IPS-18a (cell line): Measurements from ENCODE around the gene PDZD11.
"Not testable (repeated sequence)": the region's sequence is repeated elsewhere in the genome, so short reads cannot be mapped to it uniquely, and the experiment has no call there.

Experiments
- H3K27ac ChIP-seq: one replicate; pipeline ENCODE4 v1.5.1; 2013; ENCODE audit warnings: low read length
- H3K27me3 ChIP-seq: one replicate; pipeline ENCODE4 v1.6.1; 2013; ENCODE audit warnings: mild to moderate bottlenecking, low read length; ENCODE audit not compliant: control insufficient read depth, insufficient read depth
- H3K36me3 ChIP-seq: one replicate; pipeline ENCODE4 v1.6.1; 2013; ENCODE audit warnings: low read depth, low read length; ENCODE audit not compliant: control insufficient read depth
- H3K4me1 ChIP-seq: one replicate; pipeline ENCODE4 v1.6.1; 2013; ENCODE audit warnings: low read depth, low read length; ENCODE audit not compliant: control insufficient read depth
- H3K4me3 ChIP-seq: one replicate; pipeline ENCODE4 v1.5.1; 2013; ENCODE audit warnings: low read length
- H3K9ac ChIP-seq: one replicate; pipeline ENCODE4 v1.6.1; 2013; ENCODE audit warnings: mild to moderate bottlenecking, low read length, moderate library complexity
- H3K9me3 ChIP-seq: one replicate; pipeline ENCODE4 v1.6.1; 2013; ENCODE audit warnings: low read depth, low read length; ENCODE audit not compliant: control insufficient read depth

PDZD11 gene

DNA sequence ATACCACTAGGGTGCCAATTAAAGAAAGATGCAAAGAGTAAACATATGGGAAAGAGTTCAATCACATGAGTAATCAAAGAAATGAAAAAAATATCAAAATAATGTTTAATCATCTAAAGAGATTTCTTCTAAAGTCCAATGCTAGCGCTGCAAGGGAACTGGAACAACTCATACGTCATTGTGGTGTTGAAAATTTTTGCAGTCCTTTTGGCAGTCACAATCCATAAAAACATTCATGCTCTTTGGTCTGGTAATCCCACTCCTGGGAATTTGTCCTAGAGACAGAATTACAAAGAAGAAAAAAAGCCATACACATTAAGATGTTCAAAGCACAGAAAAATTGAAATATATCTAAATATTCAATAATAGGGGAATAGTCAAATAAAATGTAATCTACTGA, 34.3 kb downstream of the PDZD11 start:
- Histone ChIP-seq H3K36me3 (no peaks in the 10 kb centered on the region), H3K27ac (no peak overlapping the region), H3K9ac (no peak overlapping the region), H3K9me3 (peaks cover 9% of the 10 kb centered on the region), H3K4me3 (no peak overlapping the region), H3K4me1 (no peaks in the 10 kb centered on the region), H3K27me3 (no peaks in the 10 kb centered on the region)

GRCh38 chrX:70254909-70255308, 34.8 kb downstream of the PDZD11 start:
- Histone ChIP-seq H3K9ac (no peak overlapping the region), H3K27me3 (no peaks in the 10 kb centered on the region), H3K36me3 (no peaks in the 10 kb centered on the region), H3K4me3 (no peak overlapping the region), H3K9me3 (peaks cover 9% of the 10 kb centered on the region), H3K4me1 (no peaks in the 10 kb centered on the region), H3K27ac (no peak overlapping the region)

GRCh38 chrX:70254063-70254400, 35.7 kb downstream of the PDZD11 start:
- Histone ChIP-seq H3K27me3 (no peaks in the 10 kb centered on the region), H3K4me1 (no peaks in the 10 kb centered on the region), H3K27ac (no peak overlapping the region), H3K9me3 (peaks cover 9% of the 10 kb centered on the region), H3K4me3 (no peak overlapping the region), H3K36me3 (no peaks in the 10 kb centered on the region), H3K9ac (no peak overlapping the region)

DNA sequence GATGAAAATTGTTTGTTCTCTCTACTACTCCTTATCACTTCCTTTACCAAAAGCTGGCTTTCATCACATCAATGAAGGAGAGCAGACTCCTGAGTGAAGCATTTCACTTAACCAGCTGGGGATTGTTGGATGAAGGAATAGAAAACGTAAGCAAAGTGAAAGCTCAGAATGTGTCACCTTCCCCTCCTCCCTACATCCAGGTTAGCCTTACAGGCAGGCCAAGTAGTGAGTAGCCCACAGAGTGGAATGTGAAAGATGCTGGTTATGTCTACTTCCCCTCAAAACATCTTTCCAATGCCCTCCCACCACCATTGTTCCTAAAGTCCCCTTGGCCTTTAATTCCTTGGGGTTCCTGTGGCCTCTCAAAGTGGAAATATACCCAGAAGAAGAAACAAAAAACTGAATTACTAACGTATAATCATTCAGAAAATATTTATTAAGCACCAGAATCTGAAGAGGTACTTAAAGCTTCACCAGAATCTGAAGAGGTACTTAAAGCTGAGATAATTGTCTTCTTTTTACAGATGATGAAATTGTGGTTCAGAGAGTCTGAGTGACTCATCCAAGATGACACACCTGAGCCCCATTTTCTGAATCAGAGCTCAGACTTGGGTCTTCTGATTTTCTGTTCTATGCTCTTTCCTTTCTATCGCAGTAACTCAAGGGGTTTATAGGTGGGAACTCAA, 36.2 kb downstream of the PDZD11 start:
- H3K4me1 ChIP-seq, result no peaks in the 10 kb centered on the region
- H3K9me3 ChIP-seq, result peaks cover 9% of the 10 kb centered on the region
- H3K4me3 ChIP-seq, result no peak overlapping the region
- H3K27me3 ChIP-seq, result no peaks in the 10 kb centered on the region
- H3K27ac ChIP-seq, result no peak overlapping the region
- no peak overlapping the region for H3K9ac ChIP-seq
- H3K36me3 ChIP-seq, result no peaks in the 10 kb centered on the region

DNA sequence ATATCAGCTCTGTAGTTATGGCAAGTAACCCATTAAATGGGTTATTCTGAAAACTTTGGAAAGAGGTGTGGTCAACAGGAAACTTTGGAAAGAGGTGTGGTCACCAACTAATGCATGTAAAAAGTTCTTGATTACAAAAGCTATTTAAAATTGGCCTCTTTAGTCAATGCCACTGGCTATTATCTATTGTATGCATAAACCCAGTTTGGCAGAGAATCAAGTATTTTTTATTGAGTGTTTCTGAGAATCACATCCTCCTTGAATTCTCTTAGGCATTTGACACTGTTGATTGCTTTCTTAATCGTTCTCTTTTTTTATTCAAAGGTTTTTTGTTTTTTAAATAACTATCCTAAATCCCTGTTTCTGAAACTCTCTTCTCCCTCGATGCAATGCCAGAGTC, 37.2 kb downstream of the PDZD11 start:
- Histone ChIP-seq H3K9me3 (peaks cover 9% of the 10 kb centered on the region), H3K4me1 (no peaks in the 10 kb centered on the region), H3K9ac (no peak overlapping the region)

GRCh38 chrX:70247252-70247651, 42.5 kb downstream of the PDZD11 start:
- Histone ChIP-seq H3K27me3 (no peaks in the 10 kb centered on the region), H3K9me3 (no peaks in the 10 kb centered on the region), H3K9ac (no peak overlapping the region), H3K4me1 (peaks cover 2% of the 10 kb centered on the region), H3K4me3 (no peak overlapping the region), H3K27ac (no peak overlapping the region), H3K36me3 (no peaks in the 10 kb centered on the region)

More for the DNA sequence above, 37.2 kb downstream of the PDZD11 start:
- Histone ChIP-seq H3K36me3 (no peaks in the 10 kb centered on the region), H3K27me3 (no peaks in the 10 kb centered on the region), H3K27ac (no peak overlapping the region), H3K4me3 (no peak overlapping the region)

DNA sequence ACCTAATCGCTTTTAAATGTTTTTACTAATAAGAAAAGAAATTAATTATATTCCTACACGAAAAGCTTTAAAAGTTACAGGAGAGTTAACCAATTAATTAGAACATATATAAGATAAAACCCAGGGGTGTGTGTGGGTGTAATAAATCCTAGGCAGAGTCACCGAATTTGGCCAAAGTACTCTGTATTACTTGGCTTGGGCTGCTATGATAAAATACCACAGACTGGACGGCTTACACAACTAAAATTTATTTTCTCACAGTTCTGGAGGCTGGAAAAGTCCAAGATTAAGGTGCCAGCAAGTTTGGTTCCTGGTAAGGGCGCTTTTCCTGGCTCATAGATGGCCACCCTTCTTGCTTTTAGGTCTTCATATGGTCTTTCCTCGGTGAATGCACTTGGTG, 44.8 kb downstream of the PDZD11 start:
- Histone ChIP-seq H3K9me3 (no peaks in the 10 kb centered on the region), H3K27ac (no peak overlapping the region), H3K4me3 (no peak overlapping the region), H3K4me1 (peaks cover 2% of the 10 kb centered on the region), H3K27me3 (no peaks in the 10 kb centered on the region), H3K9ac (no peak overlapping the region), H3K36me3 (no peaks in the 10 kb centered on the region)

DNA sequence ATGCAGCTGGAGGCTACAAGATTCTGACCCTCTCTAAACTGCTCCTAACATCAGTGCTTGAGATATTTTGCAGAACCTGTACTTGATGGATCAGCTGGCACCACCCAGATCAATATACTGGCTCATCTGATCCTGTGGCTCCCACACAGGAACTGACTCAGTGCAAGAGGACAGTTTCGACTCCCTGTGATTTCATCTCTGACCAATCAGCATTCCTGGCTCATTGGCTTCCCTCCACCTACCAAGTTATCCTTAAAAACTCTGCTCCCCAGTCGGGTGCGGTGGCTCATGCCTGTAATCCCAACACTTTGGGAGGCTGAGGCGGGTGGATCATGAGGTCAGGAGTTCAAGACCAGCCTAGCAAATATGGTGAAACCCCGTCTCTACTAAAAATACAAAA, 46.1 kb downstream of the PDZD11 start:
- H3K4me1 ChIP-seq, H3K27ac ChIP-seq, H3K4me3 ChIP-seq, H3K9ac ChIP-seq, H3K36me3 ChIP-seq, H3K27me3 ChIP-seq, H3K9me3 ChIP-seq: not testable (repeated sequence)

GRCh38 chrX:70241501-70241900, 48.2 kb downstream of the PDZD11 start:
- peaks cover 10% of the 10 kb centered on the region for H3K9me3 ChIP-seq
- H3K9ac ChIP-seq, result no peak overlapping the region
- no peak overlapping the region for H3K4me3 ChIP-seq
- H3K4me1 ChIP-seq, result peaks cover 2% of the 10 kb centered on the region
- H3K36me3 ChIP-seq, result no peaks in the 10 kb centered on the region
- H3K27me3 ChIP-seq, result no peaks in the 10 kb centered on the region
- no peak overlapping the region for H3K27ac ChIP-seq

DNA sequence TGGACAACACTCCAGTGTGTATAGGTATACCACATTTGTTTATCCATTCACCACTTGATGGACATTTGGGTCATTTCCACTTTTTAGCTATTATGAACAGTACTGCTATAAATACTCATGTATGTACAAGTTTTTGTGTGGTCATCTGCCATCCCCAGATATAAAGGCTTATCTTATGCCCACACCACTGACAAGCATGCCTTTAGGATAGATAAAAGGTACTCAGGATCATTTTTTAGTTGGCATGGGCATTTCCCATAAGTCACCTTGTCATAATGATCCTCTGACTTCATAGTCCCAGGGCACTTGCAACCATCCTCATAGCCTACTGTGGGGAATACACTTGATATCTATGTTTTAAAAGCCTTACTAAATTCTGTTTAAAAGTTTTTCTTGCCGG, 49.0 kb downstream of the PDZD11 start:
- H3K36me3 ChIP-seq, result no peaks in the 10 kb centered on the region
- H3K4me1 ChIP-seq, result peaks cover 2% of the 10 kb centered on the region
- no peak overlapping the region for H3K27ac ChIP-seq
- no peaks in the 10 kb centered on the region for H3K27me3 ChIP-seq
- H3K9ac ChIP-seq, result no peak overlapping the region
- H3K9me3 ChIP-seq, result peaks cover 10% of the 10 kb centered on the region
- no peak overlapping the region for H3K4me3 ChIP-seq
